A549 (cell line): ENCODE measurements around the gene CRACDL.

Experiments
- POLR2A ChIP-seq: IDR thresholded peaks from 2 replicates; pipeline ENCODE4 v1.6.1; 2012; ENCODE audit warnings: mild to moderate bottlenecking, low read length
- TF ChIP-seq, protein P1 (sequence below): fragments of >200 bp; sonication (Bioruptor Twin); formaldehyde crosslinking; IDR thresholded peaks from 3 replicates; pipeline ENCODE4 v1.5.1; 2016

GRCh38 chr2:98782570-98782969 is 153.5 kb downstream of the CRACDL start:
- TF ChIP-seq, protein P1, sequence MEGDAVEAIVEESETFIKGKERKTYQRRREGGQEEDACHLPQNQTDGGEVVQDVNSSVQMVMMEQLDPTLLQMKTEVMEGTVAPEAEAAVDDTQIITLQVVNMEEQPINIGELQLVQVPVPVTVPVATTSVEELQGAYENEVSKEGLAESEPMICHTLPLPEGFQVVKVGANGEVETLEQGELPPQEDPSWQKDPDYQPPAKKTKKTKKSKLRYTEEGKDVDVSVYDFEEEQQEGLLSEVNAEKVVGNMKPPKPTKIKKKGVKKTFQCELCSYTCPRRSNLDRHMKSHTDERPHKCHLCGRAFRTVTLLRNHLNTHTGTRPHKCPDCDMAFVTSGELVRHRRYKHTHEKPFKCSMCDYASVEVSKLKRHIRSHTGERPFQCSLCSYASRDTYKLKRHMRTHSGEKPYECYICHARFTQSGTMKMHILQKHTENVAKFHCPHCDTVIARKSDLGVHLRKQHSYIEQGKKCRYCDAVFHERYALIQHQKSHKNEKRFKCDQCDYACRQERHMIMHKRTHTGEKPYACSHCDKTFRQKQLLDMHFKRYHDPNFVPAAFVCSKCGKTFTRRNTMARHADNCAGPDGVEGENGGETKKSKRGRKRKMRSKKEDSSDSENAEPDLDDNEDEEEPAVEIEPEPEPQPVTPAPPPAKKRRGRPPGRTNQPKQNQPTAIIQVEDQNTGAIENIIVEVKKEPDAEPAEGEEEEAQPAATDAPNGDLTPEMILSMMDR: no peak
- TF ChIP-seq POLR2A: no peak
